ENCODE results near the gene DCLK1. TPM values are rescaled to one million over a fixed set of nuclear protein-coding genes. Genes with fewer than 3 reads are reported as not detected.

The DCLK1 gene
- total RNA-seq, 4 donors from 2014 or later: 20.5 to 40.1 (median 28.7) TPM

DNA sequence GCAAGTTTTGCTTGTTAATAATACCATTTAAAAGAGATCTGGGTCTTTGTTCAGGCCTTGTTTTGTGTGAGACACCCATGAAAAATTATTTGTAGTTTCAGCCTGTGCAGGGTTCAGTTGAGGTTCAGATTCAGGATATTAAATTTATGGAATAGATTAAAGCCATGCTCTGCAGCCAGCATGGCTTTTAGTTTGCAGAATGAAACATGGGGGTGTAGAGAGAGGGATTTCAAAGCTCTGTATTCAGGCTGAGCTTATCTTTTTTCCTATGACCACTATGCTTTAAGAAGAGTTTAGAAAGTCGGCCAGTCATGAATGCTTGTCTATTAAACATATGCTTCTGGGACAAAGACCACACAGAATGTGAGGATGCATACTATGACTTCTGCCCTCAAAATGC, 73.6 kb downstream of the DCLK1 start:
- H3K4me1 ChIP-seq: peaks cover 0 to 19% (median 14%) of the 10 kb centered on the region in 4 donors
- no peak overlapping the region for H3K4me3 ChIP-seq
- no peak overlapping the region for H3K27ac ChIP-seq (replicated peaks in 1 of 4)
- H3K9me3 ChIP-seq: no peaks in the 10 kb centered on the region
- no peak for DNase-seq (ENCODE audit: extremely low spot score)
- no peaks in the 10 kb centered on the region for H3K27me3 ChIP-seq
- TF ChIP-seq POLR2AphosphoS5 (IDR thresholded peaks at IDR 0.05) (no peak), POLR2A (IDR thresholded peaks at IDR 0.05; ENCODE audit: low read depth) (no peak), EP300 (IDR thresholded peaks at IDR 0.05) (no peak)
- TF ChIP-seq, protein P1, sequence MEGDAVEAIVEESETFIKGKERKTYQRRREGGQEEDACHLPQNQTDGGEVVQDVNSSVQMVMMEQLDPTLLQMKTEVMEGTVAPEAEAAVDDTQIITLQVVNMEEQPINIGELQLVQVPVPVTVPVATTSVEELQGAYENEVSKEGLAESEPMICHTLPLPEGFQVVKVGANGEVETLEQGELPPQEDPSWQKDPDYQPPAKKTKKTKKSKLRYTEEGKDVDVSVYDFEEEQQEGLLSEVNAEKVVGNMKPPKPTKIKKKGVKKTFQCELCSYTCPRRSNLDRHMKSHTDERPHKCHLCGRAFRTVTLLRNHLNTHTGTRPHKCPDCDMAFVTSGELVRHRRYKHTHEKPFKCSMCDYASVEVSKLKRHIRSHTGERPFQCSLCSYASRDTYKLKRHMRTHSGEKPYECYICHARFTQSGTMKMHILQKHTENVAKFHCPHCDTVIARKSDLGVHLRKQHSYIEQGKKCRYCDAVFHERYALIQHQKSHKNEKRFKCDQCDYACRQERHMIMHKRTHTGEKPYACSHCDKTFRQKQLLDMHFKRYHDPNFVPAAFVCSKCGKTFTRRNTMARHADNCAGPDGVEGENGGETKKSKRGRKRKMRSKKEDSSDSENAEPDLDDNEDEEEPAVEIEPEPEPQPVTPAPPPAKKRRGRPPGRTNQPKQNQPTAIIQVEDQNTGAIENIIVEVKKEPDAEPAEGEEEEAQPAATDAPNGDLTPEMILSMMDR (IDR thresholded peaks at IDR 0.05): no peak
- intact Hi-C loops (cut with DNase I): no loop called here
- 53% methylated on average over 1 of the region's 1 CpG for WGBS
- H3K36me3 ChIP-seq: no peaks in the 10 kb centered on the region

DNA sequence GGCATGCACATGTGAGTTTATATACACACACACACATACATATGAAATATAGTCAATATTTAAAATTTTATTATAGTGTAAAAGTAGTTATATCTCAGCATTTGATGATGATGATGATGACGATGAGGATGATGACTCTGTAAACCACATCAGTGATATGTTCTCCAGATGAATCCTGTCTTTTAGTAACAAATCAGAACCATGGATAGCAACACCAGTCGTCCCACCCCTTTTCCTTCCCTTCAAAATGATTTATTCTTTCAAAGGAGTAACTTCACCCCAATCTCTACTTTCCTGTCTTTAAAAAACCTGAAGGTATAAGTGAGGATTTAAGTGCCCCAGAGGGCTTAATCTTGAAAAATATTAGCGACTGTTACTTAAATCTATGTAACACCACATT, 74.1 kb downstream of the DCLK1 start:
- intact Hi-C loops (cut with DNase I): no loop called here
- Histone ChIP-seq H3K4me3 (no peak overlapping the region), H3K27me3 (no peaks in the 10 kb centered on the region), H3K36me3 (no peaks in the 10 kb centered on the region), H3K4me1 (peaks cover 0 to 19% (median 14%) of the 10 kb centered on the region in 4 donors), H3K27ac (replicated peaks in 1 of 4) (no peak overlapping the region), H3K9me3 (no peaks in the 10 kb centered on the region)
- no peak for DNase-seq (ENCODE audit: extremely low spot score)
- TF ChIP-seq POLR2AphosphoS5 (IDR thresholded peaks at IDR 0.05): no peak
- TF ChIP-seq, protein P1 (IDR thresholded peaks at IDR 0.05): no peak
- TF ChIP-seq EP300 (IDR thresholded peaks at IDR 0.05): no peak
- no peak for TF ChIP-seq POLR2A (IDR thresholded peaks at IDR 0.05; ENCODE audit: low read depth)
- WGBS: 56% methylated on average over 3 of the region's 3 CpGs

DNA sequence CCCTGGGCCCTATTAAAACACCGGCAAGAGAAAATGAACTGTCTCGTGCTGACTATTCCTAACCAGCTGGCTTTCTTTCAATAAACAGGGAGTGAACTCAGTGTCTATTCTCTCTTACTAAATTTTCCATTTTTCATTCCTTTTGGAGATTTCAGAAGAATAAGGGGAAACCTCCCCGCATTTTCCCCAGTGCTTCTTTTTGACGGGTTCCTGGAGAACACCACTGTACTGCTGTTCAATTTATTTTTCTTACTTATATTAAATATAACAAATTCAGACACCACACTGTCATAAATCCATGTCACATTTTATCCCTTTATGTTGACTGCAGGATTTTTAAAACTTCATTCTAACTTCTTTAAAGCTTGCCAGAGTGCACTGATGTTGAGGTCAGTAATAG, 75.8 kb downstream of the DCLK1 start:
- no peaks in the 10 kb centered on the region for H3K36me3 ChIP-seq
- intact Hi-C loops (cut with DNase I): no loop called here

DNA sequence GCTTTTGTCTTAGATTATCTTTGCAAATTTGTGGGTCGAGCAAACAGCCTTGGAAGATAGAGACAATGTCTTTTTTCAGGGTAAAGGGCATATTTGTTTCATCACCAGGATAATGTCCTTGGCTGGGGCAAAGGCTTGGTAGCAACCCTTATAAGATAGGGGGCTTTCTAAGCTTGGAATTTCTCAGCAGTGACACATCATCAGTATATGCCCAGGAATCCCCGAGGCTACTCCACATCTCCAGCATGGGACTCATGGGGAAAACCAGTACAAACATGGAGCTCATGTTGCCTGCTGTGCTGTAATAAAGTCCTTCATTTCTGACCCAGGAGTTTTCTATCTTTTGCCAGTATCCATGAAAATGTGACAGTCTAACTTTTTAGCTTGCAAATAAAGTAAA, 77.1 kb downstream of the DCLK1 start:
- no peaks in the 10 kb centered on the region for H3K9me3 ChIP-seq
- intact Hi-C loops (cut with DNase I): no loop called here

More for the DNA sequence above, 75.8 kb downstream of the DCLK1 start:
- H3K4me3 ChIP-seq: no peak overlapping the region
- H3K9me3 ChIP-seq: no peaks in the 10 kb centered on the region
- TF ChIP-seq EP300 (IDR thresholded peaks at IDR 0.05): no peak
- TF ChIP-seq POLR2A (IDR thresholded peaks at IDR 0.05; ENCODE audit: low read depth): no peak
- TF ChIP-seq POLR2AphosphoS5 (IDR thresholded peaks at IDR 0.05): no peak
- TF ChIP-seq, protein P1 (IDR thresholded peaks at IDR 0.05): no peak
- no peak for DNase-seq (ENCODE audit: extremely low spot score)
- H3K27me3 ChIP-seq: no peaks in the 10 kb centered on the region
- H3K4me1 ChIP-seq: peaks cover 0 to 19% (median 14%) of the 10 kb centered on the region in 4 donors
- peak overlapping the region in 1 of 4 donors; percentile 14 for H3K27ac ChIP-seq (replicated peaks in 1 of 4)
- 35% methylated on average over 4 of the region's 4 CpGs for WGBS

More for the DNA sequence above, 77.1 kb downstream of the DCLK1 start:
- no peaks in the 10 kb centered on the region for H3K36me3 ChIP-seq
- no peak overlapping the region for H3K27ac ChIP-seq (replicated peaks in 1 of 4)
- H3K27me3 ChIP-seq: no peaks in the 10 kb centered on the region
- no peak overlapping the region for H3K4me3 ChIP-seq
- H3K4me1 ChIP-seq: peaks cover 0 to 12% (median 7%) of the 10 kb centered on the region in 4 donors
- TF ChIP-seq POLR2AphosphoS5 (IDR thresholded peaks at IDR 0.05): no peak
- TF ChIP-seq, protein P1 (IDR thresholded peaks at IDR 0.05): no peak
- no peak for TF ChIP-seq EP300 (IDR thresholded peaks at IDR 0.05)
- DNase-seq (ENCODE audit: extremely low spot score): no peak
- 84% methylated on average over 2 of the region's 2 CpGs for WGBS

Measured in esophagus muscularis mucosa (tissue), 4 donors.